HG02588 (cell line): ENCODE results near the gene H19.

Experiments
- ATAC-seq: cut with Tn5 transposase; IDR thresholded peaks from one replicate; pipeline ENCODE4 v1.9.1; 2021; ENCODE audit warnings: mild to moderate bottlenecking, moderate library complexity; ENCODE audit not compliant: unreplicated experiment

H19 gene

GRCh38 chr11:1997755-1998154, at the start of gene H19:
Gene H19 (minus strand): TSS chr11:1997842.
- no peak for ATAC-seq

GRCh38 chr11:2041963-2042362, 44.3 kb upstream of the H19 start:
- no peak for ATAC-seq

GRCh38 chr11:2041153-2041552, 43.5 kb upstream of the H19 start:
- ATAC-seq = no peak

DNA sequence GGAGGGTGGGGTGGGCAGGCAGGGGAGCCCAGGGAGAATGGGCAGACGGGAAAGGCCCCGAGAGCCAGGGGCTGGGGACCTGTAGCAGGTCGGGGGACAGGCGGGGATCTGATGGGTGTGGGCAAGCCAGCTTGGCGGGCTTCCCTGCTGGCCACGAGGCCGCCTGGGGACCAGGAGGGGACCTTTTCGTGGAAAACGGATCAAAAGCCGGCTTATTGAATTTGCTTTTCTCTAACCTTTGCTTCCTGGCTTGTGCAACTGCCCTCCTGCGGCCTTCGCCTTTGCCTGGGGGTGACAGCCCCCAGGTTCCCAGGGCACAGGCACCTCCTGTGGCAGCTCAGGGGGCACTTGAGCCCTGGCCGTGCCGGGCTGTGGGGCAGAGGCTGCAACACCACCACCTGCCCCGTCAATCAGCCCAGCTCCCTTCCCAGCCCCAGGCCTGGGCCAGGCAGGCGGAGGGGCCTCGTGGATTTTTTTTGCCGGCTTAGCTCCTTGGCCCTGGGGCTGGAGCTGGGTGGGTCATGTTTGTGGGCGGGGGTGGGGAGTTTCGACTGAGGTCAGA, 41.6 kb upstream of the H19 start:
- no peak for ATAC-seq

DNA sequence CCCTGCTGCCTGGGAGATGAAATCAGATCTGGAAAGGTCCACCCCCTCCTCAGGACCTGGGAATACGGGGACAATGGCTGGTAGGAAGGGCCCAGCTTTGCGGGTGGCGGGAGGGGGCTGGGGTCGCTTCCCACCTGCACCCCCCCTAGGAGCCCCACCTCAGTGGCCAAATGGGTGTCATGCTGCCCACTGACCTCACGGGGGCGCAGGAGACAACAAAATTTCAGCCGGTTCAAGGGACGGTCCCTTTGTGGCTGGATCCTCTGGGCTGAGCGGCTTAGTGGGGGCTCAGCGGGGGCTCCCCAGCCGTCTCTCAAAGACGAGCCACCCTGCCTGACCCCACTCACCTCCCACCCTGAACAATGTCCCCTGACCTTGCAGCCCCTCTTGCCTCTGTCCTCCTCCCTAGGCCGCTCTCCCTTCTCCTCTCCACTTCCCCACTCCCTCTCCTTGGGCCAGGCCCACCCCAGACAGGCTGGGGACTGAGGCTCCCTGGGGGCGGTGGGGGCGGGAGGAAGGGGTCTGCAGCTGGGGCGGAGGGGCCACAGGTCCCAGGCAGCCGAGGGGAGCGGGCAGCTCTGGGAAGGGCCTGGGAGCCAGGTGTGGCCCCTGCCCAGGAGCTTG, 39.3 kb upstream of the H19 start:
- no peak for ATAC-seq

DNA sequence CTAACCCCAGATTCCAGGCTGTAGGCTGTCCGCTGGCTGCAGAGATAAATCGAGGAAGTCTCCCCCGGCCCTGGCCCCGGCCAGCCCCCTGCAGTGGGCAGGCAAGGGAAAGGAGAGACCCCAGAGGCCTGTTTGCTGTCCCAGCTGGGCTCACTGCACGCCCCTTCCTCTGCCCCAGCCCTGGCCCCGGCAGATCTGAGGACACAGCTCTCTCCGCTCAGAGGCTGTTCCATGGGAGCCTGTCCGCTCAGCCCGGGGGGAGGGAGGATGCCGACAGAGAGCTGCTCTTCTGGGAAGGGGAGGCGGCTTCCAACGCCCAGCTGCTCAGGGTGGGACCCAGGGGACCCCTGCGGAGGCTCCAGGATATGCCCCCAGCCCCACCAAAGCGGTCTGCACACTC, 37.7 kb upstream of the H19 start:
- ATAC-seq = no peak

GRCh38 chr11:2031058-2031457, 33.4 kb upstream of the H19 start:
- no peak for ATAC-seq

GRCh38 chr11:2027708-2028107, 30.1 kb upstream of the H19 start:
- ATAC-seq = no peak

- no peak for ATAC-seq
Measured at GRCh38 chr11:2015025-2015424, 17.4 kb upstream of the H19 start.

- no peak for ATAC-seq
Measured at GRCh38 chr11:2012440-2012839, 14.8 kb upstream of the H19 start.

GRCh38 chr11:2004466-2004865, 6.8 kb upstream of the H19 start:
- no peak for ATAC-seq

GRCh38 chr11:2002807-2003206, 5.2 kb upstream of the H19 start:
- no peak for ATAC-seq

DNA sequence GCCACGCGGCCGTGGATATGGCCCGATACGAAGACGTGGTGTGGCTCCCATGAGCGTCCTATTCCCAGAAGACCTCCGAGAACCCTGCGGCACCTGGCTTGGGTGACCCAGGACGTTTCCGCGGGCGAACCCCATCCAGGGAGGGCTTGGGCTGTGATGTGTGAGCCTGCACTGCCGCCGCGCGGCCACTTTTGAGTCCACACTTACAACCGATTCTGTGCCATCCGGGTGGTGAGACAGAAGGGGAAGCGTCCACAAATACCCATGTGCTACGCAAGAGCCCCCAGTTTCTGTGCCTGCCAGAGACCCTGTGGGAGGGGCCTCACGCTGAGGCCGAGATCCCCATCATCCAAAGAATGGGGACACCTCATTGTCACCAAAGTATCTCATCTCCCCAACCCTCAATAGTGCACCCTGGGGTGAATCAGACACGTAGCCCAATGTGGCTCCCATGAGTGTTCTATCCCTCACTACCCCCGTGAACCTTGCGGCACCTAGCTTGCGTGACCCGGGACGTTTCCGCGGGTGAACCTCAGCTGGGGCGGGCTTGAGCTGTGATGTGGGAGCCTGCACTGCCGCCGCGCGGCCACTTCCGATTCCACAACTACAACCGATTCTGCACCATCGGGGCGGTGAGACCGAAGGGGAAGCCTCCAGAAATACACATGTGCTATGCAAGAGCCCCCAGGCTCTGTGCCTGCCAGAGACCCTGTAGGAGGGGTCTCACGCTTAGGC, 4.6 kb upstream of the H19 start:
- ATAC-seq = no peak

DNA sequence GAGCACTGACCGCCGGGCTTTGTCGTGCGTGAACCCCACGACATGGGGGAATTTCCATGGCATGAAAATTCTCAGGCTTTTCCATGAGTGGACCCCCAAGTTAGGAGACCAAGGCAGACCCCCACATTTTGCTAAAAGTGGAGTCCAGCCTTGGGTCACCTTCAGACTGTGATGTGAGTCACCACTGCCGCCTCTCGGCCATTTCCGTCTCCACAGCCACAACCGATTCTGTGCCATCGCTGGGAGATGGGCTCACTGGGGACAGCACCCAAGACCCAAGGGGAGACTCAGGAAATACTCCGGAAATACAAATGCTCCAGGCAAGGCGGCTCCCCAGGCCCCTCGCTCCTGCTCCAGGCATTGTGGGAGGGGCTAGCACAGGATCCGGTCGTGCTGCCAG, 1.2 kb upstream of the H19 start:
- ATAC-seq = no peak

GRCh38 chr11:1998290-1998689, 648 bp upstream of the H19 start:
- ATAC-seq = no peak

DNA sequence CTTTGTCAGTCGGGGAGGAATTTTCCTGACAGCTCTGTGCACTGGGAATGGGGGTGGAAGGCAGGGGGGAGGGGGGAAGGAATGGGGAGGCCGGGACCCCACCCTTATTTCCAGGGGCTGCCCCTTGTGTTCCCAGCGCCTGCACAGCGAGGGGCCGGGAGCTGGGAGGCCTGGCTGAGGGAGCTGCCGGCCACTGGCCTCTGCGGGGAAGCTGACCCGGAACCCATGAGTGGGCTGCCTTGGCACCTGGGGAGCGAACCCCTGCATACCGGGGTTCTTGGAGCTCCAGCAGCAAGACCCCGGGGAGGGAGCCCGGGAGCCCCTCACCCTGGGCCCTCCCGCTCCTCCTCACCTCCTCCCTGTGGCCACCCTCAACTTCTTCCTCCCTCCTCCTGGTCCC, 3.5 kb downstream of the H19 start:
- ATAC-seq = no peak

DNA sequence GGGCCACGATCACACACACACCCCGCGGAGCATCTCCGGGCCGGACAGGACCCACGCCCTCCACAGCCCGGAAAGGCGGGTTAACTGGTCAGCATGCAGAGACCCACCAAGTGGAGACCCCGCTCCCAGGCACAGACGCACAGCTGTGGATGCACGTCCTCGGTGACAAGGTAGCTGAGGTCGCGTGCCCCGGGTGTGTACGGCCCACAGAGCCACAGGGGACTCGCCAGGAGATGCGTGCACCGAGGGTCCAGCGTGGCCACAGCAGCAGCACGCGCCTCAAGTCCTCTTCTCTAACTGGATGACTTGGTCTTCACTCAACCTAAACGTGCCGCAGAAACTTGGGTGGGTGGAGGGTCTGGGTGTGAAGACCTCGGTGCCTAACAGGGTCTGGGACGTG, 5.5 kb downstream of the H19 start:
- no peak for ATAC-seq

DNA sequence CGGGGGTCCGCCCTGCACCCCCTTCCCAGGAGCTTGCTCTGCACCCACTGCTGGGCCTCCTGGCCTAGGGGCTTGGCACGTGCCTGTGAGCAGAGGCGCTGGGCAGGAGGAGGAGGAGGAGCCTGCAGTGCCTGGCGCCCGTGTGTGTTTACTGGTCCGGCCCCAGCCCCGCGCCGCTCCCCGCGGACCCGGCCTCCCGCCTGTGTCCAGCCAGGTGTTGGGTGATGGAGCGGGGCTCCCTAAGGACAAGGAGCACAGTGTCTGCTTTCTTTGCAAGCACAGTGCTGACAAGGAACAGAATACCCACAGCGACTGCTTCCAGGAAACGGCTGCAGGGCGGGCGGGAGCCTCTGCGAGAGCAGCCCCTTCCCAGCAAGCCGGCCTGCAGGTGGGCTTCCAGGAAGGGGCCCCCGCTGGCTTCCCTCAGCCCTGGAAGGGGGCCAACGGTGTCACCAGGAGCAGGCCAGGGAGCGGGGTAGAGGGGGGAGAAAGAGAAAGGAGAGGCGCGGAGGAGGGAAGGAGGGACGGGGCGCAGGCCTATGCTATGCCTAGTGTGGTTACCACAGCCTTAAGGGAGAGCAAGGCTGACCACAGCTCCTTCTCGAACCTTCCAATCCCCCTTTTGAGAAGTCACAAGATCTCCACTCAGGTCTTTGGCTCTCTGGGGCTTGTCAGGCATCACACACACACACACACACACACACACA, 6.6 kb downstream of the H19 start:
- ATAC-seq = no peak

GRCh38 chr11:1989953-1990352, 7.7 kb downstream of the H19 start:
- no peak for ATAC-seq

- no peak for ATAC-seq
Measured at GRCh38 chr11:1988667-1989317, 8.8 kb downstream of the H19 start.

- ATAC-seq = no peak
Measured at GRCh38 chr11:1988174-1988573, 9.5 kb downstream of the H19 start.
